GM23338 (cell line): ENCODE results near the gene MIAT. TPM values are rescaled to one million over a fixed set of nuclear protein-coding genes. Genes with fewer than 3 reads are reported as not detected.

ENCODE experiments used
- ATAC-seq: fragments of 200-7000 bp; cut with Tn5 transposase; 3 replicates; pipeline ENCODE4 v1.9.1; 2020
- DNase-seq: peaks from one replicate; pipeline ENCODE4 v3.0.0-alpha.2; 2015; ENCODE audit warnings: low spot score
- H2AFZ ChIP-seq: fragments of 200-600 bp; sonication (generic); 2 replicates; pipeline ENCODE4 v1.8.0; 2016; ENCODE audit warnings: antibody characterized with exemption, mild to moderate bottlenecking, moderate library complexity
- H3F3A ChIP-seq: fragments of 200-600 bp; sonication (generic); replicated peaks from 2 replicates; pipeline ENCODE4 v1.8.0; 2017; ENCODE audit warnings: antibody characterized with exemption, mixed run types, low read depth
- H3K27ac ChIP-seq: fragments of 200-600 bp; sonication (generic); 2 replicates; pipeline ENCODE4 v1.6.1; 2016; ENCODE audit warnings: low read depth
- H3K27me3 ChIP-seq: fragments of 200-600 bp; sonication (generic); 2 replicates; pipeline ENCODE4 v1.8.0; 2016; ENCODE audit warnings: mild to moderate bottlenecking, mixed run types, moderate library complexity; ENCODE audit not compliant: insufficient read depth
- H3K36me3 ChIP-seq: fragments of 200-600 bp; sonication (generic); 2 replicates; pipeline ENCODE4 v1.8.0; 2016; ENCODE audit warnings: mild to moderate bottlenecking; ENCODE audit not compliant: insufficient read depth
- H3K4me1 ChIP-seq: fragments of 200-600 bp; sonication (generic); 2 replicates; pipeline ENCODE4 v1.8.0; 2016; ENCODE audit warnings: mild to moderate bottlenecking, moderate library complexity; ENCODE audit not compliant: insufficient read depth
- H3K4me2 ChIP-seq: fragments of 200-600 bp; sonication (generic); 2 replicates; pipeline ENCODE4 v1.7.1; 2017; ENCODE audit warnings: mixed run types
- H3K4me3 ChIP-seq: fragments of 200-600 bp; sonication (generic); 2 replicates; pipeline ENCODE4 v1.6.1; 2016; ENCODE audit warnings: mixed run types
- H3K79me2 ChIP-seq: fragments of 200-600 bp; sonication (generic); replicated peaks from 2 replicates; pipeline ENCODE4 v1.8.0; 2017; ENCODE audit warnings: mild to moderate bottlenecking; ENCODE audit not compliant: insufficient read depth
- H3K9me2 ChIP-seq: fragments of 200-600 bp; sonication (generic); 2 replicates; pipeline ENCODE4 v1.8.0; 2017; ENCODE audit not compliant: insufficient read depth
- H4K20me1 ChIP-seq: fragments of 200-600 bp; sonication (generic); replicated peaks from 2 replicates; pipeline ENCODE4 v1.8.0; 2017; ENCODE audit warnings: mild to moderate bottlenecking; ENCODE audit not compliant: insufficient read depth
- H3K27ac Mint-ChIP-seq: 2 replicates; pipeline ENCODE4 v1.8.0; 2020; ENCODE audit warnings: inconsistent platforms, mild to moderate bottlenecking, moderate library complexity, mixed read lengths
- H3K27me3 Mint-ChIP-seq: 3 replicates; pipeline ENCODE4 v1.8.0; 2022; ENCODE audit warnings: low read depth, mild to moderate bottlenecking, moderate library complexity, mixed read lengths, inconsistent platforms; ENCODE audit not compliant: insufficient read depth, poor library complexity
- H3K36me3 Mint-ChIP-seq: 3 replicates; pipeline ENCODE4 v1.8.0; 2021; ENCODE audit warnings: low read depth, mild to moderate bottlenecking, inconsistent platforms, moderate library complexity, mixed read lengths
- H3K4me1 Mint-ChIP-seq: 3 replicates; pipeline ENCODE4 v1.8.0; 2020; ENCODE audit warnings: mild to moderate bottlenecking, inconsistent platforms, mixed read lengths
- H3K4me3 Mint-ChIP-seq: 3 replicates; pipeline ENCODE4 v1.8.0; 2021; ENCODE audit warnings: moderate library complexity, mild to moderate bottlenecking, inconsistent platforms, mixed read lengths
- H3K9me3 Mint-ChIP-seq: 3 replicates; pipeline ENCODE4 v1.8.0; 2020; ENCODE audit warnings: moderate library complexity, mild to moderate bottlenecking, inconsistent platforms, mixed read lengths
- ETS1 ChIP-seq: IDR thresholded peaks from 2 replicates; pipeline ENCODE4 v1.6.1; 2016; ENCODE audit warnings: antibody characterized with exemption
- EZH2 ChIP-seq: fragments of 200-600 bp; sonication (generic); IDR thresholded peaks from one replicate; pipeline ENCODE4 v1.8.0; 2017; ENCODE audit warnings: antibody characterized with exemption, mild to moderate bottlenecking, low read depth; ENCODE audit not compliant: unreplicated experiment
- NANOG ChIP-seq: IDR thresholded peaks from 2 replicates; pipeline ENCODE4 v1.6.1; 2016; ENCODE audit warnings: antibody characterized with exemption, borderline replicate concordance
- POLR2AphosphoS5 ChIP-seq: IDR thresholded peaks from 2 replicates; pipeline ENCODE4 v1.6.1; 2016; ENCODE audit warnings: antibody characterized with exemption, low read depth
- REST ChIP-seq: IDR thresholded peaks from one replicate; pipeline ENCODE4 v1.6.1; 2018; ENCODE audit warnings: antibody characterized with exemption; ENCODE audit not compliant: unreplicated experiment
- STAT1 ChIP-seq: IDR thresholded peaks from one replicate; pipeline ENCODE4 v1.6.1; 2016; ENCODE audit warnings: antibody characterized with exemption; ENCODE audit not compliant: unreplicated experiment
- ZNF331 ChIP-seq: fragments of 250-450 bp; sonication (Bioruptor Pico); IDR thresholded peaks from 2 replicates; pipeline ENCODE4 v1.5.0; 2020; ENCODE audit warnings: low read depth, mild to moderate bottlenecking, moderate library complexity
- ZNF462 ChIP-seq: fragments of 250-450 bp; sonication (Bioruptor Pico); IDR thresholded peaks from 2 replicates; pipeline ENCODE4 v1.5.0; 2020; ENCODE audit warnings: mild to moderate bottlenecking, moderate library complexity
- polyA plus RNA-seq: library from polyadenylated mRNA; unstranded; fragments of >200 nt; fragmentation: Nextera tagmentation; extraction: Ambion mirVana; gene quantifications from 2 replicates; pipeline ENCODE4 v1.2.1, GENCODE V29; 2016
- total RNA-seq: library from RNA; depleted of rRNA; stranded (reverse); fragments of >200 nt; shearing (Covaris generic); gene quantifications from 2 replicates; pipeline ENCODE4 v1.2.3, GENCODE V29; 2014

The MIAT gene
- total and polyA plus RNA-seq, 2 experiments from 2014 or later, result 10.0 to 63.6 TPM

GRCh38 chr22:26621663-26622062 is 35.7 kb upstream of the MIAT start, which contains the start of gene CRYBA4 (continued):
- no peak for TF ChIP-seq ZNF462 (CRISPR knock-in tag)
- TF ChIP-seq STAT1, result no peak
- TF ChIP-seq ZNF331 (CRISPR knock-in tag), result no peak
- no peak for TF ChIP-seq NANOG
- TF ChIP-seq POLR2AphosphoS5, result no peak
- TF ChIP-seq EZH2, result no peak

DNA sequence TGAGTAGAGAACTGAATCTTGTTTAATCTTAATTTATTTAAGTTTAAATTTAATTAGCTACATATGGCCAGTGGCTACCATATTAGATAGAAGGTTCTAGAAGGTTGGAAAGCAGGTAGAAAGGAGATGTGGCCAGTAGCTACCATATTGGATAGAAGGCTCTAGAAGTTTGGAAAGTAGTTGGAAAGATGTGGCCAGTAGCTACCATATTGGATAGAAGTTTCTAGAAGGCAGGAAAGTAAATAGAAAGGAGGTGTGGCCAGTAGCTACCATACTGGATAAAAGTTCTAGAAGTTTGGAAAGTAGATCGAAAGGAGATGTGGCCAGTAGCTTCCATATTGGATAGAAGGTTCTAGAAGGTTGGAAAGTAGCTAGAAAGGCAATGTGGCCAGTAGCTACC is 33.4 kb upstream of the MIAT start:
- no peak for DNase-seq
- no peak overlapping the region for H3K27ac Mint-ChIP-seq
- H3K4me1 Mint-ChIP-seq, result peaks cover 10% of the 10 kb centered on the region; the same call in 2 of the 3 replicates
- Histone ChIP-seq H3F3A (0 out of 2 replicates have a peak, but pooled peaks cover 4% of the 10 kb centered on the region), H3K27me3 (no peaks in the 10 kb centered on the region), H4K20me1 (no peaks in the 10 kb centered on the region), H2AFZ (no peak overlapping the region), H3K4me1 (no peaks in the 10 kb centered on the region; the same call in 1 of the 2 replicates), H3K36me3 (no peaks in the 10 kb centered on the region; the same call in 1 of the 2 replicates), H3K4me2 (no peak overlapping the region), H3K4me3 (no peak overlapping the region), H3K79me2 (no peaks in the 10 kb centered on the region), H3K9me2 (no peaks in the 10 kb centered on the region), H3K27ac (no peak overlapping the region)
- no peaks in the 10 kb centered on the region; the same call in 2 of the 3 replicates for H3K36me3 Mint-ChIP-seq
- no peak for ATAC-seq
- H3K4me3 Mint-ChIP-seq, result no peak overlapping the region
- no peaks in the 10 kb centered on the region; the same call in 2 of the 3 replicates for H3K9me3 Mint-ChIP-seq
- H3K27me3 Mint-ChIP-seq, result peaks cover 6% of the 10 kb centered on the region
- no peak for TF ChIP-seq NANOG
- no peak for TF ChIP-seq REST
- TF ChIP-seq POLR2AphosphoS5, result no peak
- TF ChIP-seq ETS1, result no peak
